Lung (tissue), 12 donors: ENCODE data around the gene CCDC167. TPM values are rescaled to one million over a fixed set of nuclear protein-coding genes. Genes with fewer than 3 reads are reported as not detected.
A peak's percentile ranks its signal among the peaks of the same experiment; 100 is the strongest.

ENCODE experiments used
- ATAC-seq: fragments of 200-7000 bp; cut with Tn5 transposase; one replicate; pipeline ENCODE4 v1.9.1; 2020; ENCODE audit warnings: moderate number of reproducible peaks; ENCODE audit not compliant: insufficient read depth, low FRiP score
- DNase-seq, 3 donors: peaks; one replicate each; pipeline ENCODE4 v3.0.0-alpha.2; 2013 to 2017
- H3K27ac ChIP-seq, 2 donors: one replicate each; pipeline ENCODE4 v1.5.1; 2013; ENCODE audit warnings: mild to moderate bottlenecking in 2 of 2, moderate library complexity in 2 of 2, control low read depth in 1 of 2, inconsistent platforms in 1 of 2, low read depth in 1 of 2, low read length in 1 of 2
- H3K27me3 ChIP-seq, 3 donors: one replicate each; pipeline ENCODE4 v1.5.1; 2013; ENCODE audit warnings: low read length in 2 of 3; ENCODE audit not compliant: control insufficient read depth in 3 of 3, insufficient read depth in 3 of 3
- H3K36me3 ChIP-seq, 4 donors: one replicate each; pipeline ENCODE4 v1.5.1; 2013; ENCODE audit warnings: low read length in 4 of 4, mild to moderate bottlenecking in 1 of 4, moderate library complexity in 1 of 4; ENCODE audit not compliant: control insufficient read depth in 4 of 4, insufficient read depth in 4 of 4
- H3K4me1 ChIP-seq, 5 donors: one replicate each; pipeline ENCODE4 v1.5.1; 2013; ENCODE audit warnings: low read length in 5 of 5, mild to moderate bottlenecking in 2 of 5, moderate library complexity in 1 of 5; ENCODE audit not compliant: control insufficient read depth in 5 of 5, insufficient read depth in 5 of 5
- H3K4me3 ChIP-seq: one replicate; pipeline ENCODE4 v1.5.1; 2013; ENCODE audit warnings: mild to moderate bottlenecking, control low read depth, moderate library complexity
- H3K9ac ChIP-seq, 2 donors: one replicate each; pipeline ENCODE4 v1.5.1; 2013; ENCODE audit warnings: low read length in 2 of 2, control low read depth in 1 of 2; ENCODE audit not compliant: insufficient read depth in 1 of 2
- H3K9me3 ChIP-seq, 4 donors: one replicate each; pipeline ENCODE4 v1.5.1; 2013; ENCODE audit warnings: low read length in 3 of 4, mild to moderate bottlenecking in 1 of 4, moderate library complexity in 1 of 4; ENCODE audit not compliant: control insufficient read depth in 4 of 4, insufficient read depth in 3 of 4
- CTCF ChIP-seq: IDR thresholded peaks from 2 replicates; pipeline ENCODE4 v1.5.1; 2012; ENCODE audit warnings: mild to moderate bottlenecking; ENCODE audit errors: control extremely low read depth, extremely low read depth
- WGBS, 2 donors: extraction: QIAGEN DNeasy Blood & Tissue Kit; methylation state at CpG; one replicate each; pipeline ENCODE4 v1.1.7; 2013; 5-methylcytosine and 5-hydroxymethylcytosine counted together
- polyA plus RNA-seq, 2 donors: library from polyadenylated mRNA; stranded (reverse); fragments of 200-250 nt; gene quantifications; one replicate each; pipeline ENCODE4 v1.2.1, GENCODE V29; 2013
- total RNA-seq, 2 donors: library from RNA; depleted of rRNA in 1 of 2; stranded (reverse); fragments of >200 nt in 1 of 2; gene quantifications; one replicate each; pipeline ENCODE4 v1.2.1, GENCODE V29; 2014 to 2021
- donor health status: control.
- donor health status: control.
- donor health status: Bipolar disorder and iron deficiency.
- donor health status: healthy.
- donor health status: DM: yes; HTN: yes; CAD: no.

The CCDC167 gene
- total and polyA plus RNA-seq, 4 donors, result 13.4 to 54.6 (median 23.1) TPM

- no peaks in the 10 kb centered on the region for H3K36me3 ChIP-seq
- H3K9me3 ChIP-seq, result no peaks in the 10 kb centered on the region
- TF ChIP-seq CTCF, result no peak
- H3K4me1 ChIP-seq, result peaks cover 0 to 2% (median under 1%) of the 10 kb centered on the region in 5 donors
- no peak overlapping the region for H3K4me3 ChIP-seq
- no peak overlapping the region for H3K9ac ChIP-seq
- DNase-seq, result no peak
- WGBS, 2 donors, result 39 to 60% methylated on average over 2 of the region's 2 CpGs
- H3K27ac ChIP-seq, result no peak overlapping the region
- no peak for ATAC-seq
- no peaks in the 10 kb centered on the region for H3K27me3 ChIP-seq
Measured at GRCh38 chr6:37504024-37504423, 4.3 kb upstream of the CCDC167 start.

- no peaks in the 10 kb centered on the region for H3K9me3 ChIP-seq
- 48 to 56% methylated on average over 7 of the region's 7 CpGs for WGBS, 2 donors
- H3K27me3 ChIP-seq, result no peaks in the 10 kb centered on the region
- no peaks in the 10 kb centered on the region for H3K36me3 ChIP-seq
- no peak for DNase-seq
- no peak overlapping the region for H3K9ac ChIP-seq
- H3K27ac ChIP-seq, result no peak overlapping the region
- no peak for ATAC-seq
- TF ChIP-seq CTCF, result no peak
- no peak overlapping the region for H3K4me3 ChIP-seq
- H3K4me1 ChIP-seq, result peaks cover 0 to 5% (median 3%) of the 10 kb centered on the region in 5 donors
Measured at GRCh38 chr6:37503309-37503965, 3.7 kb upstream of the CCDC167 start.

- no peak for TF ChIP-seq CTCF
- no peak for DNase-seq
- Histone ChIP-seq H3K36me3 (no peaks in the 10 kb centered on the region), H3K9ac (no peak overlapping the region), H3K27ac (peak overlapping the region in 1 of 2 donors; percentile 26), H3K4me3 (no peak overlapping the region), H3K4me1 (peaks cover 0 to 5% (median 3%) of the 10 kb centered on the region in 5 donors), H3K9me3 (no peaks in the 10 kb centered on the region), H3K27me3 (no peaks in the 10 kb centered on the region)
- 45 to 58% methylated on average over 7 of the region's 7 CpGs for WGBS, 2 donors
- ATAC-seq, result no peak
Measured at GRCh38 chr6:37502703-37503291, 3.1 kb upstream of the CCDC167 start.
